ENCODE results near the gene GNAS.

DNA sequence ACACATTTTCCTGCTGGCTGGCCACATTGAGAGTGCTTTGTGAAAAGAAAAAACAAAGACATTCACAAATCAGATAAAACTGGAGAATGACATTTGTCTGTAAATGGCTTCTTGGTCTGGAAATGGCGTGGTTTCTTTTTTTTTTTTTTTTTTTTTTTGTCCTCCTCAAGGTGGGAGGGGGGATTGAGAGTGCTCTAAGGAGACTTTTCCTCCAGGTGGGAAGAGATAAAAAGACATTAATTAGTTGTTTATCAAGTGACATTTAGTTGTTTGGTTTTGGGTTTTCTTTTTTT, 40.4 kb downstream of the GNAS start:
- TF ChIP-seq CTCF (IDR thresholded peaks at IDR 0.05 in 4 of 5, conservative IDR thresholded peaks at IDR 0.05 in 1 of 5) (no peak), POLR2A (IDR thresholded peaks at IDR 0.05) (no peak)
